NCI-H187 treated with DMSO at 0.1 percent for 48 hours (cell line): ENCODE measurements around the gene TMC8.

Experiments used
- DNase-seq: peaks from one replicate; lab custom pipeline; 2025; lab: John Stamatoyannopoulos, UW

The TMC8 gene

DNA sequence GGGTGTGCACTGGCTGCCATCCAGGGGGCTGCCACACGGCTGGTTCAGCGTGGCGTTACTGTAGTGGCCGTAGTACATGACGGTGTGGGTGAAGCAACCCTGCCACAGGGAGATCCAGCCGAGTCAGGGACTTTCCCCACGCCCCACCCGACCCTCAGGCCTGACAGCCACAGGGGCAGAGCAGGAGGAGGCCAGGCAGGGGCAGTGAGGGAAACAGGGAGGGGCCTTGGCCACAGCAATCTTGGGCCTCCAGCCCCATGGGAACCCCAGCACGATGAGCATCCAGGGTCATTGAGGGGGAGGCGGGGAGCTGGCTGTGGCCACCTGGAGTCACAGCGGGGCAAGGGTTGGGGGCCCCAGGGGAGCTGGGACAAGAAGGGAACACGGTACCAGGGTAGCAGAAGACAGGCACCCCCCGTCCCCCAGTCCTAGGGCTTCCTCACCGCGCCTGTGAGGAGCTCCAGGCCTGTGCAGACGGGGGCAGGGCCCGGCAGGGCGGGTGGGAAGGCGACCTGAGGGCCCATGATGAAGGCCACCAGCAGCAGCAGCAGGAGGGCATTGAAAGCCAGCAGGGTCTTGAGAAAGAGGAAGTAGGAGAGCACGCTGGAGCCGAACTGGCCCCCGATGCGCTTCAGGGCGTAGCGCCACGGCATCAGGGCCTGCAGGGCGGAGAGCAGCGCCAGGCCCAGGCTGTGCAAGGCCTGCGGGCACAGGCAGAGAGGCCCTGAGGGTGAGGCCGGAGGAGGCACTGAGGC lies 6.3 kb upstream of the TMC8 start:
- no peak for DNase-seq

DNA sequence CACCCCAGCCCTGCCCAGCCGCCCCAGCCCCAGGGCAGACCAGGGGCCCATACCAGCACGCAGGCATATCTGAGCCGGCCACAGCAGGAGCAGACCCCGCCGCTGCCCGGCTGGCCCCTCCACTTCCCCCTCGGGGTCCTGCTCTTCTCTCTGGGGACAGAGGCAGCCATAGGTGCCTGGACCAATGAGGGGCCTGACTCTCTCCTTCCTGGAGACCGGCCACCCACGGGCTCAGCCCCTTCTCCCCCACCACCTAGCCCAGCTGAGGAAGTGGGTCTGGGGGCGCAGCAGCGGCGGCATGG lies 5.8 kb upstream of the TMC8 start:
- no peak for DNase-seq

DNA sequence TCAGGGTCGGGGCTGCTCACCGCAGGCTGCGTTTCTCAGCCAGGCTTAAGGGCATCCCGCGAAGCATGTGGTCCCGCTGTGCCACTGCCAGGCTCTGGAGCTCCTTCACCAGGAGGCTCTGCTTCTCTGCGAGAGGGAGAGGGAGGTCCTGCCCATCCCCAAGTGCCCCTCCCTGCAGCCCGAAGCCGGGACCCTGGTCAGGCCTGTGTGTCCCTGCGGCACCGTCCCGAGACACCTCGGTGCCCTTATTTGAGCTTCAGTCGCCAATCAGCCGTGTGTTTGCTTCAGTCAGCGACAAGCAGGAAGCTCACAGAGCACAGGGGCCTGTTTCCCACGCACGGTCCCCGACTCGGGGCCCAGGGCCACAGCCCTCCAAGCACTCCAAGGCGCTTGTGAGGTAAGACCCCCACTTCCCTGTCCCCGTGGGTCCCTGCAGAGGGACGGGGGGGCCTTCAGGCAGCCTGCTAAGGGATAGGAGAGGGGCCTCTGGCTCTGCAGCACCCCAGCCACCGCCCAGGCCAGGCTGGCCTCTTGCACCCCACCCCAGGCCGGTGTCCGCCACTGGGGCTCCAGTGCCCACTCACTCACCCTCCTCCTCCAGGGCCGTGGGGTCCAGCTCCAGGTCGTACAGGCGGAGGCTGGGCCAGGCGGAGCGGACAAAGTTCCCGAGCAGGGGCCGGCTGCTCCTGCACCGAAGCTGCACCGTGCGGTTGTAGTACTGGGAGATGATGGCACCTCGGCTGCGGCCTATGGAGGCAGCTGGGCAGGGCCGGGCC lies 5.2 kb upstream of the TMC8 start:
- DNase-seq: no peak

DNA sequence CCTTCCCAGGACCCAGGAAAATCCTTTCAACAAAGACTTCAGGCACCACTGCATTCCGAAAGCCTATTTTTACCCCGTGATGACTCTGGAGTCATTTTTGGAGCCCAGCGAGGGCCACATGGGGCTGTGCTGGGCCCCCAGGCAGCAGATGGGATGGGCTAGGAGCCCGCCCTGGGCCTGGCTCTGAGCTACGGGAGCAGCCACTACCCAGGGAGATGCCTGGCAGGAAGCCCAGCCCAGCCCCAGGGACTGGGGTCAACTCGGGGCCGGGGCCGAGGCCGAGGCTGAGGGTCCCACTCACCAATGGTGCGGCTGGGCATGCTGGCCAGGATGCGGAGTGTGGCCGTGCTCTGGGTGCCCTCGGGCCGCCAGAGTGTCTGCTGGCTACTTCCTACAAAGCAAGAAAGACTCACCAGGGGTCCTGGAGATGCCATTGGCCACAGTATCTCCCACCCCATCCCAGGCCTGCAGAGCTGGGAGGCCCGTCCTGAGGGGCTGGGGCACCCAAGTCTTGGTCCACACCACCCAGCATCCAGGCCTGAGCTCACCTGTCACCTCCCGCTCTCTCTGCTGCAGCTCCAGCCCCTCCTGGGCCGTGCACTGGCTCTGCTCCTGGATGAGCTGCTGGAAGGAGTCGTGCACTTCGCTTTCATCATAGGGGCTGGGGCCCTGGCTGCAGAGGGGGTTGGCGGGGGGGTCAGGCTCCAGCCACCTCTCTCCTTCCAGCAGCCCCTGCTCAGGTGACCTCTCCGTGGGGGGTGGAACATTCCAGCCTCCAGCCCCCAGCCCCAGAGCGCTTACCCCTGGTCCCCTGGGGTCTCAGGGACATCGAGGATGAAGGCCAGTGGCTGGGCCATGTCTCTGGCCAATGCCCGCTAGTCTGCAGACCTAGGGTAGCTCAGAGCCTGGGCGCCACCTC lies 4.3 kb upstream of the TMC8 start:
- no peak for DNase-seq

DNA sequence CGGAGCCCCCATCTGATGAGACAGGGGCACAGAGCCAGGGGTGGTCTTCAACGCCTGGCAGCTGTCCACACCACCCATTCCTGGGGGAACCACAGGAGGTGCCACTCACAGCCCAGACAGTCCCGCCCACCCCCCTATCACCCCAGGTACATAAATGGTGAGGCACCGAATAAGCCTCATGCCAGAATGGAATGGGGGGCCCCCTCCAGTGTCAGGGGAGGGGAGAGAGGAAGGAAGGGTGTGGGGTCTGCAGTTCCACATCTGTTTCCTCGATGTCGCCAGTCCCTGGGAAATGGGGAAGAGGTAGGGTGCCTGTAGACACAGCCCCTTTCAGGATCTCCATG lies 3.7 kb upstream of the TMC8 start:
- no peak for DNase-seq

DNA sequence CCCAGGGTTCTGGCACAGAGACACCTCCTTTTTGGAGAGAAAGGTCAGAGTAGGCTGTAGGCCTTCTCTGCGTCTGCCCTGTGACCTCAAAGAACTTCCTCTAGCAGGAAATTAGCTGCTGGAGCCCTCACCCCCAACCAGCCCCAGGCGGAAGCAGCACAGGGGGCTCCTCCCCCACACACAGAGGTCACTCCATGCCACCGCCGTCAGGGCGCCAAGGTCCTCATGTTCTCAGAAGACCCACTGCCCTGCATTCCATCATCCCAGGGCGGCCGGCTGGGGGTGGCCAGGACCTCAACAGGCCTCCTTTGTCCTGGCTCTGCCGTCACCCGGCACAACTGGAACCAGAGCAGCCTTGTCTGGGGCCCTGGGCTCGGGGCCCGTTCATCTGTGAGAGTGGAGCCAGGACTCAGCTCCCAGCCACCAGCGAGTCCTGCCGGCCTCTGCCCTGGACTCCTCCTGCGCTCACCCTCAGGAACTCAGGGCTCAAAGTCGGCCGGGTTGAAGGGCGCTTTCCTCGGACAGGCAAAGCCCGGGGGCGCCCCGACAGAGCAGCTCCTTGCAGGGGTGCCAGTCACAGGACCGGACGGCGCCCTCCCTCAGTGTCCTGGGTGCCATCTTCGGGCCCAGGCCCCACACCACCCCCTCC lies 3.2 kb upstream of the TMC8 start:
- no peak for DNase-seq

DNA sequence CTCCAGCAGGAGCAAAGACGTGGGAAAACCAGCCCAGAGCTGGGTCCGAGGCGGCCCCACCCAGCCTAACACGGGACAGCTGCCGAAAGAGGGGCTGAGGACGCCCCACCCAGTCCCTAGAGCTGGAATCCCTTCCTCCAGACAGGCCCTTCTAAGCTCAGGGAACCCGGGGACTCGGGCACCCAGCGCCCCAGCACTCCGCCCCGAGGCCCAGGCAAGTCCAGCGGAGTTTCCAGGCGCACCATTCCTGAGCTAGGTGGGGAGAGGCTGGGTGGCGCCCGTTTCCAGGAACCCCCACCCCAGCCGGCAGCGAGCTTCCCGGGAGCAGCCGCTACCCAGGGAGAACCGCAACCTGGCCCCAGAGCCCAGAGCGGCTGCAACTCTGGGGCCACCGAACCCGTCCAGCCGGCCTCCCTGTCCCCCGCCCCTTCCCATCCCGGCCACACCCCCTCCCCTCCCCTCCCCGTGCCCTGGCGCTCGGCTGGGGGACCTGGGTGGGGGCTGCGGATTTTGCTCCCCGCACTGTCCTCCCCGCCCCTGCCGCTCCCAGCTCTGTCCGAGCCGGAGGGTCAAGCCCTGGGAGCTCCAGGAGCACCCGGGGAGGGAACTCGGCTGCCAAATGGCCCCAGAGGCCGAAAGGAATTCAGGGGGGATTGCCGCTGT lies 2.6 kb upstream of the TMC8 start:
- no peak for DNase-seq

DNA sequence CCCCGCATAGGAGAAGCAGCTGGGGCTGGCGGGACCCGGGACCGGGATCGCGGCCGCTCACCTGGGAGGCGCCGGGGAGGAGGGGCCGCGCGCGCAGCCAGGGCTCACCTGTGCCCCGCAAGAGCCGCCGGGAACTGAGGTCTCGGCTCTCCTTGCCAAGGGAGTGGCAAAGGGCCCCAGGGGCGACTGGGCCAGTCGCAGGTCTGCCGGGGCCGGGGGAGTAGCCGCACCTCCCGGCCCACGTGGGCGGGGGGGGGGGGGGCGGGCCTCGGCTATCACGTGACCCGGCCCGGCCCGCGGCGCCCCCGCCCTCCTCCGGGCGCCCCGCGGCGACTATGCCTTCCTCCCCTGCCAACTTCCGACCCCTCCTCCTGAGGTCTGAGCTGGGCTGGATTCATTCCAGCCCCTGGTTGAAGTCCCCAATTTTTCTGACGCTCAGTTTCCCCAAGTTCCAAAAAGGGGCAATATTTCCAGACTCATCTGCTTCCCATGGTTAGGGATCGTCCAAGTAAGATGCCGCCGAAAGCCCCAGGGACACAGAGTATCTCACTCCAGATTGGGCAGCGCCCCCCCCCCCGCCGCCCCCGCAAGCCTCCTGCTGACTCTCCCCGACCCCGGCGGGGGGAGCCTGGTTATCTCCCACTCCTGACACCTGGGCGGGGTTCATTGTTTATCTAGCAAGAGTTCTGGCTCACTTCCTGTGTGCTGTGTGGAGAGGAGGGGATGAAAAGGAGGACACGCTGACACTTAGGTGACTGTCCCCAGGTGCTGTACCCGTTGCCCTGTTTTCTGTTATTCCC lies 1.8 kb upstream of the TMC8 start, which contains the start of gene TMC6:
TMC6 (minus strand) TSS at position 205 of the 800 bp plus-strand sequence. CDS start 1,923 bp downstream, outside the sequence.
- no peak for DNase-seq

DNA sequence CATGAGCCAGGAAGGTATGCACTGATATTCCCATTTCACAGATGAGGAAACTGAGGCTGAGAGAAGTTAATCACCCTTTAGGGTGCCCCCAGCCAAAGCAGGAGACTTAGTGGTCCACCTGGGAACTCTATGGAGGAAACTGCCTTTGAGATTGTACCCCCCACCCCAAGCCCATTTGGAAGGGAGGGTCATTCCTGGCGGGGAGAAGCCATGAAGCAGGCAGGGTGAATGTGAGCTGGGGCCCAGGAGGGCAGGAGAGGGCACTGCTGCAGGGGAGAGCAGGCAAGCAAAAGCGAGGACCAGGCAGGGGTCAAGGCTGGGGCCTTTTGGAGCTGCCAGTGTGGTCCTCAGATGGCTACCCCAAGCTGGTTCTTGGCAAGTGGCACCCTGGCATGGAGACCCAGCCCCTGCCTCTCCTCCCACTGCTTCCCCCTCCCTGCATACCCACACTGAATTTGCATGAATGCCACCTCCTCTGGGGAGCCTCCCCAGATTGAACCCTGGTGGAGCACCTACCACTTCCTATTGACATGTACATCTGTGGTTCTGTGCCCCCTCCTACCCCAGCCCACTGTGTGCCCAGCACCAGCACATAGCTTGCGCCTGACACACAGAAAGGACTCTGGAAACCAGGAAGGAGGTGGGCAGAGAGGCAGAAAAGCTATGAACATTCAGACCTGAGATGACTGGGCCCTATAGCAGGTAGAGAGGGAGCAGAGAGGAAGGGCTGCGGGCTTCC lies 1.1 kb upstream of the TMC8 start:
- no peak for DNase-seq

DNA sequence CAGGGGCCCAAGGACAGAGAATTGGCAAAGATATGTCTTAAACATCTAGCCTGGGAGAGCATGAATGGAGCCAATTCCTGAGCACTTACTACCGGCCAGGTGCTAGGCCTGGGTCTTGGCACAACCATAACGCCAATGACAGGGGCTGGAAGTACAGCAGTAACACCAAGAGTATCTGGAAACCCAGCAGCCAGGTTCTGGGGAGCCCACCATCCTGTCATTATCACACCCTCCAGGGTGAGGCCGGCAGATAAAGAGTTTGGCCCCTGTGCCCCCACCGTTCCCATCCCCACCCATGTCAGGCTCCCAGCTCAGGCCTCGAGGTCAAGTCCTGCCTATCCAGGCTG lies 508 bp upstream of the TMC8 start:
- no peak for DNase-seq

DNA sequence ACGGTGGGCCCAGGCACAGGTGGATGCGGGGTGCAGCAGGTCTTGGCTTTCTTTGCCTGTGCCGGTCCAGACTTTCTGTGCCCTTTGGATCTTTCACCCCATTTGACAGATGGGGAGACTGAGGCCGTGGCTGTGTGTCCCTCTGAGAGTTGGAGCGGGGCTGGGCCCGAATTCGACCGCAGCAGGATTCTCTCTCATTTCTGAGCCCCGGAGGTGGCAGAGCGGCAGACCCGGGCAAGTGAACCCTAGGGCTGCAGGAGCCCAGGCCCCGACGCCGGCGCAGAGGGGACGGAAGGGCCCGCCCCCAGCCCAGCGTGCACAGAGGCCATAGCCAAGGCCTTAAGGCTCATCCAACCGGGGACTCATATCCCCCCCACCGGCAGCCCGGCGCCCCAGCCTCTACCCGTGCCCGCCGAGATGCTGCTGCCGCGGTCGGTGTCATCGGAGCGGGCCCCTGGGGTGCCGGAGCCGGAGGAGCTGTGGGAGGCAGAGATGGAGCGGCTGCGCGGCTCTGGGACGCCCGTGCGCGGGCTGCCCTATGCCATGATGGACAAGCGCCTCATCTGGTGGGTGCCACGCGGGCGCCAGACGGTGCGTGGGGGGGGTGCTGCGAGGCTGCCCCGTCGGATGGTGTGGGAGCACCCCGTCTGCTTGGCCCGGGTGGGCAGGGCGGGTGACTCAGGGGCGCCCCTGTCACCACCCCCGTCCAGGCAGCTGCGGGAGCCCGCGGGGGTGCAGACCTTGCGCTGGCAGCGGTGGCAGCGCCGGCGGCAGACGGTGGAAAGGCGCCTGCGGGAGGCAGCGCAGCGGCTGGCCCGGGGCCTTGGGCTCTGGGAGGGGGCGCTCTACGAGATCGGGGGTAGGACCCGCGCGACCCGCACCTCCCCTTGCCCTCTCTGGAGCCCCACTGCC lies 857 bp downstream of the TMC8 start:
- no peak for DNase-seq

DNA sequence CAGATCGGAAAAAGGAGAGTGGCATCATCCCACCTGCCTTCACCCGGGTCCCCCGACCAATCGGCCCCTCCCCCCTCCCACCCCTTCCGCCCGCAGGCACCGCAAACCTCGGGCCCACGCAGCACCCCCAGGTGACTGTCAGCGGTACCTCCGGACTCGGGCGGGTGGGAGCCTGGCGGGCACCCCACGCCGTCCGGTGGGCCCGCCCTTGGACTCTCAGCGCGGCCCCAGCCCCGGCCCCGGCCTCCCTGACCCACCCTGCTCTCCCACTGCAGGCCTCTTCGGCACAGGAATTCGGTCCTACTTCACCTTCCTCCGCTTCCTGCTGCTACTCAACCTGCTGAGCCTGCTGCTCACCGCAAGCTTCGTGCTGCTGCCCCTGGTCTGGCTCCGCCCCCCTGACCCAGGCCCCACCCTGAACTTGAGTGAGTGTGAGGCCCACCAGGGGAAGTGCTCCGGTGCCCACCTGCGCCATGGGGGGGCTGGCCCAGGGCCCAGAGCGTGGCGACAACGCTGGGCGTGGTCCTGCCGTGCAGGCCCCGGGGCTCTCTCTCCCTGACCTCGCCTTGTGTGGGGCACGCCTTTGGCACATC lies 1.6 kb downstream of the TMC8 start:
- no peak for DNase-seq

DNA sequence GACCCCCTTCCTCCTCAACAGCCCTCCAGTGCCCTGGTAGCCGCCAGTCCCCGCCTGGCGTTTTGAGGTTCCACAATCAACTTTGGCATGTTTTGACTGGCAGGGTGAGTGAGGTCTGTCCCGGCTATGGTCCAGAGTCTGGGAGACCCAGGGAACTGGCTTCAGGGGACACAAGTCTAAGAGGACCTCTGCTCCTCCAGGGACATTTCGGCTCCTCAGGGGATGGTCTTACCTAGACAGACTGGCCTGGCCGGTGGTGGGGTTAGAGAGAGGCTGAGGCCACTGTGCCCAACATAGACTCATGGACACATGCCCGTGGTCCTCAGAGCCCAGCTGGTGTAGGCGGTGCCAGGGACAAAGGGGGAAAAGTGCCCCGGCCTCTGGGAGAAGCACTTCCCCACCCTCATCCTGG lies 2.2 kb downstream of the TMC8 start:
- DNase-seq: no peak

DNA sequence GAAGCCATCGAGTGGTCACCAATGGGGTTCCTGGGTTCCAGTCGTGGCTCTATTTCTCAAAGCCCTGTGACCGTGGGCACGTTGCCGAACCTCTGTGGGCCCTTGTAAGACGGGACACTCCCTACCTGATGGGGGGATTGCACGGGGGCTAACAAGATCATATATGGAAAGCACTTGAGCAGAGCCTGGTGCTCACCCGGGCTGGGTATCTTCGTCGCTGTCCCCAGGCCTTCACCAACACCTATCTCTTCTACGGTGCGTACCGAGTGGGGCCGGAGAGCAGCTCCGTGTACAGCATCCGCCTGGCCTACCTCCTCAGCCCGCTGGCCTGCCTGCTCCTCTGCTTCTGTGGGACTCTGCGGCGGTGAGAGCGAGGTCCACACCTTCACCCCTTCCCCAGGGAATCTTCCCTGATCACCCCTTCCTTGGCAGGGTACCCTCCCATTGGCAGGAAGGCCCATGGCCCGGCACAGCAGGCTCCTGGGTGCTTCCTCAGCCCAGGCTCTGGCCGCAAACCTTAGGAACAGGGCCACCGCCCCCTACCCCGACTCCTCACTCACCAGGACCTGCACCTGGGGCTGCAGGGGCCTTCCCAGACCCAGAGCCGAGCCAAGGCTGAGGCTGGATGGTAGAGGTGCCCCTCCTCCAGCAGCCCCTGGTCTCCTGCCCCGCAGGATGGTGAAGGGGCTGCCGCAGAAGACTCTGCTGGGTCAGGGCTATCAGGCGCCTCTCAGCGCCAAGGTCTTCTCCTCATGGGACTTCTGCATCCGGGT lies 2.8 kb downstream of the TMC8 start:
- DNase-seq: no peak

DNA sequence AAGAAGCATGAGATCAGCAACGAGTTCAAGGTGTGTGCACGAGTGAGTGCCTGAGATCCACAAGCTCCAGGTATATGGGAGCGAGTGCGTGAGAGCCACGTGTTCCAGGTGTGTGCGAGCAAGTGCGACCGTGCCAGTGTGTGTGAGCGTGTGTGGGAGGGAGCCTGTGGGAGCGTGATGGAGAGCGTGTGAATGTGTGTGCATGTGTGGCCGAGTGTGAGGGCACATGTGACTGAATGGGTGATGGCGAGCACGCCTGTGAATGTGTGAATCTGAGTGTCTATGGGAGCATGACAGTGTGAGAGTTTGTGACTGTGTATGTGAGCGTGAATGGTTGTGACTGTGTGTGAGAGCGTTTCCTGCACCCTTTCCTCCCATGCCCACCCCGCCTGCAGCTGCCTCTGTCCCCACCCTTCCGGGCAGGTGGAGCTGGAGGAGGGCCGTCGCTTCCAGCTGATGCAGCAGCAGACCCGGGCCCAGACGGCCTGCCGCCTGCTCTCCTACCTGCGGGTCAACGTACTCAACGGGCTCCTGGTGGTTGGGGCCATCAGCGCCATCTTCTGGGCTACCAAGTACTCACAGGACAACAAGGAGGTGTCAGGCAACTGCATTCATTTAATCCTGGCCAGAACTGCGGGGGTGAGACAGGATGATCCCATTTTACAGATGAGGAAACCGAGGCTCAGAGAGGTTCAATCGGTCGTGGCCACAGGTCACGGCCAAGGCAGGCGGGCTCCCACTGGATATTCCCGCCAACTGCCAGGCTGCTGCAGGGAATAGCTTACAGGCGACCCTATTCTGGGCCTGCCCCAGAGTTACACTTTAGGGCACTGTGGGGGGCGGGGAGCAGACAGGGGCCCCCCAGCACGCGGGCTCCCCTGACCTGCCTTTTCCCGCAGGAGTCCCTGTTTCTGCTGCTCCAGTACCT lies 3.7 kb downstream of the TMC8 start:
- DNase-seq: no peak

DNA sequence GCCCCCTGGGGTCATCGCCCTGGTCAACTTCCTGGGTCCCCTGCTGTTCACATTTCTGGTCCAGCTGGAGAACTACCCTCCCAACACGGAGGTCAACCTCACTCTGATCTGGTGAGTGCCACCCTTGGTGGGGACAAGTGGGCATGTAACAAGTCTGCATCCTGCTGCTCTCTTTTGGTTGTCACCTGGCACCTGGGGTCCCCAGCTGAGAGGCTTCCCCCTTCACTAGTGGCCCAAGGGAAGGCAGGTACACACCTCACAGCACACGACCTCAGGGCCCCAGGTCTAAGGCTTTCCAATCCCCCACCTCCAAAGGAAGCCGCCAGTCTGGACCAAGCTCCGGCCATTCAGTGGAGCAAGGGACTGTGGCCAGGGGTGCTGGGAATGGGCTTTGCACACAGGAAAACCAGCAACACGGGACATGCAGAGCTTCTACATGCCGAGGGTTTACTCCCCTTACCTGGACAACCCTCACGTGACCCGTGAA lies 4.4 kb downstream of the TMC8 start:
- no peak for DNase-seq
